Uterus (tissue), 4 donors: ENCODE measurements around the gene THRAP3. TPM values are rescaled to one million over a fixed set of nuclear protein-coding genes. Genes with fewer than 3 reads are reported as not detected.

Source experiments
- DNase-seq, 2 donors: peaks; one replicate each; pipeline ENCODE4 v3.0.0-alpha.2; 2019 to 2020
- H3K27ac ChIP-seq, 2 donors: fragments of 200-600 bp; sonication (generic); 1 replicate in 1 of 2; 2 replicates in 1 of 2; pipeline ENCODE4 v1.5.1; 2016 to 2018
- H3K27me3 ChIP-seq, 2 donors: fragments of 200-600 bp; sonication (generic); one replicate each; pipeline ENCODE4 v1.5.1; 2018 to 2019; ENCODE audit warnings: control low read depth in 1 of 2
- H3K36me3 ChIP-seq, 2 donors: fragments of 200-600 bp; sonication (generic); one replicate each; pipeline ENCODE4 v1.5.1; 2019; ENCODE audit warnings: control low read depth in 1 of 2
- H3K4me1 ChIP-seq, 2 donors: fragments of 200-600 bp; sonication (generic); one replicate each; pipeline ENCODE4 v1.5.1; 2018 to 2019; ENCODE audit warnings: control low read depth in 1 of 2
- H3K4me3 ChIP-seq, 2 donors: fragments of 200-600 bp; sonication (generic); 1 replicate in 1 of 2; 2 replicates in 1 of 2; pipeline ENCODE4 v1.5.1; 2018 to 2019; ENCODE audit warnings: mild to moderate bottlenecking in 1 of 2
- H3K9me3 ChIP-seq, 2 donors: fragments of 200-600 bp; sonication (generic); one replicate each; pipeline ENCODE4 v1.5.1; 2019; ENCODE audit warnings: control low read depth in 1 of 2
- POLR2A ChIP-seq, 2 donors: fragments of 450-650 bp; IDR thresholded peaks; one replicate each; pipeline ENCODE4 v1.6.1; 2016; ENCODE audit warnings: antibody characterized with exemption in 2 of 2, mild to moderate bottlenecking in 1 of 2, moderate library complexity in 1 of 2
- intact Hi-C: fragments of 100-400 bp; cut with DNase I; formaldehyde crosslinking; loops from one replicate; pipeline ENCODE4 v1.15.1; 2023; ENCODE audit warnings: low total_unique reads
- total RNA-seq, 4 donors: library from RNA; depleted of rRNA in 3 of 4; stranded (reverse); fragments of >200 nt in 3 of 4; gene quantifications; one replicate each; pipeline versions ENCODE4 v1.1.0 to v1.2.4, GENCODE V29; 2014 to 2023
- TF ChIP-seq, protein P1 (sequence below), 4 experiments: fragments of 200-600 bp in 2 of 4; fragments of 450-650 bp in 2 of 4; sonication (generic) in 2 of 4; IDR thresholded peaks; one replicate each; pipeline ENCODE4 v1.5.1; 2016 to 2019; ENCODE audit warnings: antibody characterized with exemption in 4 of 4, mild to moderate bottlenecking in 2 of 4, moderate library complexity in 1 of 4
- donor health status: DM: yes; HTN: yes; CAD: no.

The THRAP3 gene
- total RNA-seq, 4 donors from 2014 or later = 21.3 to 99.1 (median 67.5) TPM

DNA sequence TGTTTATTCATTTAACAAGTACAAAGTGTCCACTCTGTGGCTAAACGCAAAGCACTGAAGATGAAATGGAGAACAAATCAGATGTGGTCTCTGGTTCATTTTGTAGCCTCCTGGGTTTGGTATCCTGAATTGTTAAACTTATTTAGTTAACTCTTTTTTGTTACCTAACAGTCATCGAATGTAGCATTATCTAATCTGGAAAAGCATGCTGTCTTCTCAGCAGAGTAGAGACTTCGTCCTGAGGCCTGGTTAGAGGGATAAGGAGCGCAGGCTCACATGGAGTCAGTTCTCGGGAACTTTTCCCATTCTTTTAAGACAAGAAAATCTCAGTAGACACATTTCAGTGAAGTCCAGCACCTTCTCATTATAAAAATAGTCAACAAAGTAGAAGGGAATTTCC, 48.8 kb downstream of the THRAP3 start:
- TF ChIP-seq, protein P1, sequence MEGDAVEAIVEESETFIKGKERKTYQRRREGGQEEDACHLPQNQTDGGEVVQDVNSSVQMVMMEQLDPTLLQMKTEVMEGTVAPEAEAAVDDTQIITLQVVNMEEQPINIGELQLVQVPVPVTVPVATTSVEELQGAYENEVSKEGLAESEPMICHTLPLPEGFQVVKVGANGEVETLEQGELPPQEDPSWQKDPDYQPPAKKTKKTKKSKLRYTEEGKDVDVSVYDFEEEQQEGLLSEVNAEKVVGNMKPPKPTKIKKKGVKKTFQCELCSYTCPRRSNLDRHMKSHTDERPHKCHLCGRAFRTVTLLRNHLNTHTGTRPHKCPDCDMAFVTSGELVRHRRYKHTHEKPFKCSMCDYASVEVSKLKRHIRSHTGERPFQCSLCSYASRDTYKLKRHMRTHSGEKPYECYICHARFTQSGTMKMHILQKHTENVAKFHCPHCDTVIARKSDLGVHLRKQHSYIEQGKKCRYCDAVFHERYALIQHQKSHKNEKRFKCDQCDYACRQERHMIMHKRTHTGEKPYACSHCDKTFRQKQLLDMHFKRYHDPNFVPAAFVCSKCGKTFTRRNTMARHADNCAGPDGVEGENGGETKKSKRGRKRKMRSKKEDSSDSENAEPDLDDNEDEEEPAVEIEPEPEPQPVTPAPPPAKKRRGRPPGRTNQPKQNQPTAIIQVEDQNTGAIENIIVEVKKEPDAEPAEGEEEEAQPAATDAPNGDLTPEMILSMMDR (IDR thresholded peaks at IDR 0.05) = no peak
- TF ChIP-seq POLR2A (IDR thresholded peaks at IDR 0.05) = no peak
- intact Hi-C loops = no loop called here
- no peak overlapping the region for H3K4me3 ChIP-seq
- no peak for DNase-seq
- no peaks in the 10 kb centered on the region for H3K9me3 ChIP-seq
- H3K36me3 ChIP-seq = no peaks in the 10 kb centered on the region
- no peak overlapping the region for H3K27ac ChIP-seq
- H3K4me1 ChIP-seq = peaks cover under 1 to 6% of the 10 kb centered on the region in 2 donors
- H3K27me3 ChIP-seq = no peaks in the 10 kb centered on the region

DNA sequence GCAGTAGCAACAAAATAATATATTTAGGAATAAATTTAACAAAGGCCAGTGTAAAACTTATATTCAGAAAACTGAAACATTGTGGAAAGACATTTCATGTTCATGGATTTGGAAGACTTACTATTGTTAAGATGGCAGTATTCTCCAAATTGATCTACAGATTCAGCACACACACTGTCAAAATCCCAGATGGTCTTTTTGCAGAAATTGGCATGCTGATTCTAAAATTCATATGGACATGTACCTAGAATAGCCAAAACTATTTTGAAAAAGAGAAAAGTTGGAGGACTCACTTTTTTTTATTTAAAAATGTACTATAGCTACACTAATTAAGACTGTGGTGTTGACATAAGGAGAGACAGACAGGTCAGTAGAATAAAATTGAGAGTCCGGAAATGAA, 50.0 kb downstream of the THRAP3 start:
- TF ChIP-seq, protein P1 (IDR thresholded peaks at IDR 0.05) = no peak
- TF ChIP-seq POLR2A (IDR thresholded peaks at IDR 0.05) = no peak
- Histone ChIP-seq H3K9me3 (no peaks in the 10 kb centered on the region), H3K4me1 (peaks cover 9 to 12% of the 10 kb centered on the region in 2 donors), H3K4me3 (no peak overlapping the region), H3K27me3 (no peaks in the 10 kb centered on the region), H3K36me3 (no peaks in the 10 kb centered on the region), H3K27ac (no peak overlapping the region)
- intact Hi-C loops = no loop called here
- DNase-seq = no peak

- intact Hi-C loops = no loop called here
- Histone ChIP-seq H3K9me3 (no peaks in the 10 kb centered on the region), H3K27me3 (no peaks in the 10 kb centered on the region), H3K27ac (no peak overlapping the region), H3K4me3 (no peak overlapping the region), H3K4me1 (peaks cover 9 to 12% of the 10 kb centered on the region in 2 donors), H3K36me3 (no peaks in the 10 kb centered on the region)
- DNase-seq = no peak
- TF ChIP-seq, protein P1 (IDR thresholded peaks at IDR 0.05) = no peak
- no peak for TF ChIP-seq POLR2A (IDR thresholded peaks at IDR 0.05)
Observed at GRCh38 chr1:36276688-36277087, 52.4 kb downstream of the THRAP3 start.

GRCh38 chr1:36279110-36279788, 55.0 kb downstream of the THRAP3 start:
- peaks cover 6 to 9% of the 10 kb centered on the region in 2 donors for H3K4me1 ChIP-seq
- H3K27ac ChIP-seq = peak overlapping the region; percentile 79 to 80
- no peak overlapping the region for H3K4me3 ChIP-seq
- TF ChIP-seq, protein P1 (IDR thresholded peaks at IDR 0.05) = no peak
- no peak for TF ChIP-seq POLR2A (IDR thresholded peaks at IDR 0.05)
- H3K27me3 ChIP-seq = no peaks in the 10 kb centered on the region
- no peaks in the 10 kb centered on the region for H3K9me3 ChIP-seq
- peak in 1 of 2 donors; percentile 54 for DNase-seq
- intact Hi-C loops = no loop called here
- H3K36me3 ChIP-seq = no peaks in the 10 kb centered on the region

DNA sequence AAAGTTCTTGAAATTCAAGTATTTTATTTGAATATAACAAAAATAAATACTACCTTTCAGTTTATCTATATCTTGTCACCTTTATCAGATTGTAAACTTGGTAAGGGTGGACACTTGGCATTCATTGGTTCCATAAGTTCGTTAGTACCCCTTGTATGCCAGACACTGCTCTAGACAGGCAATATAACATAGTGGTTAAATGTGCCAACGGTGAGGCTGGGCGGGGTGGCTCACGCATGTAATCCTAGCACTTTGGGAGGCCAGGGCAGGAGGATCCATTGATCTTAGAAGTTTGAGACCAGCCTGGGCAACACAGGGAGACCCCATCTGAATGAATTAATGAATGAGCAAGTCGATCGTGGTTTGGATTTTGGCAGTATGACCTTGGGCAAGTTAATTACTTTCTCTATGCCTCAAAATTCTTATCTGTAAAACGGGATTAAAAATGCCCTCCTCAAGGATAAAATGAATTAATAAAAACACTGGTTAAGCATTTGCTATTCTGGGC, 55.6 kb downstream of the THRAP3 start:
- intact Hi-C loops = loop anchor here (10.0 kb wide), 2 partner anchors 45 to 125 kb away; partner anchors contain the start of gene MAP7D1

More for the DNA sequence above, 55.6 kb downstream of the THRAP3 start:
- Histone ChIP-seq H3K27ac (peak overlapping the region; percentile 79 to 80), H3K4me3 (no peak overlapping the region), H3K4me1 (peaks cover 6 to 9% of the 10 kb centered on the region in 2 donors), H3K27me3 (no peaks in the 10 kb centered on the region), H3K36me3 (no peaks in the 10 kb centered on the region), H3K9me3 (no peaks in the 10 kb centered on the region)
- TF ChIP-seq, protein P1 (IDR thresholded peaks at IDR 0.05) = no peak
- TF ChIP-seq POLR2A (IDR thresholded peaks at IDR 0.05) = no peak
- DNase-seq = no peak
